ENCODE data around the gene PPIB.
"Not testable (repeated sequence)": the region's sequence is repeated elsewhere in the genome, so short reads cannot be mapped to it uniquely, and the experiment has no call there.

The PPIB gene

DNA sequence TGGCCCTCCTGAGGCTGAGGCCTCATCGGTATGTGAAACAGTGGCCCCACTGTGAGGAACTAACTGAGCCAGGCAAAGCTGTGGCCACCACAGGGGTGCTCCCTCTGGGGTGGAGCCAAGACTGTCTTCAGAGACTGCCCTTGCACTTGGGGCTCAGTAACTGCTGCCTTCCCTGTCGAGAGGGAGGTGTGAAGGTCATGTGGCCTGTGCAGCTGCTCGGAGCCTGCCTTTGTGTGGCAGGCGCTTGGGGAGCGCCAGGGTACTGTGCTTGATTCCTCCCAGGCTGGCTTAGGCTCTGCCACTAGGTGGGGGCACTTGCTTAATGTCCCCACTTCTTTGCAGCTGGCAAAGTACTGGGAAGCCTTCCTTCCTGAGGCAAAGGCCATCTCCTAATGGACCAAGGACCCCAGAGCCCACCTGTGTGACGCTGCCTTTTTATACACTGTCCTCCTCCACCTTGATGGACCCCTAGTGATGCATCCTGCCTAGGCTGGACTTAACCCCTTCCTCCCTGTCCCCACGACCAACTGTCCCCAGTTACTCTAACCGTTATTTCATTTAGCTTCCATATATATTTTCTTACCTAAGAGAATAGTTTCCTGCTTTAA is 25.5 kb downstream of the PPIB start:
- DNase-seq: no peak

DNA sequence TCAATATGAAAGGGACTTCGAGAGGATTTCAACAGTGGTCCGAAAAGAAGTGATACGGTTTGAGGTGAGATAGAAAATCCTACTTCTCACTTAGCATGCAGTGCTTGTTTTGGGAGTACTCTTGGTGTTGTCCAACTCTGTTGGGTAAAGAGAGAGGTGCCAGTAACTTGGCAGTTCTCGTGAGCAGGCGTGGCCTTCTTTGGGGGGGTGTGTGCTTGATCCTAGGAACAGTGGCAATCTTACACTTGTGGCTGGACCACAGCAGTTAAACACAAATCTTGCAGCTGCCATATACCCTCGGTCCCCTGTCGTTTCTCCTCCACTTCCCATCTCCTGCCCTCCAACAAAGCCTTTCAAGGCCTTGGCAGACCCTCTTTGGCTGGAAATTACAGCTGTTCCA is 26.5 kb downstream of the PPIB start:
- no peak for DNase-seq

DNA sequence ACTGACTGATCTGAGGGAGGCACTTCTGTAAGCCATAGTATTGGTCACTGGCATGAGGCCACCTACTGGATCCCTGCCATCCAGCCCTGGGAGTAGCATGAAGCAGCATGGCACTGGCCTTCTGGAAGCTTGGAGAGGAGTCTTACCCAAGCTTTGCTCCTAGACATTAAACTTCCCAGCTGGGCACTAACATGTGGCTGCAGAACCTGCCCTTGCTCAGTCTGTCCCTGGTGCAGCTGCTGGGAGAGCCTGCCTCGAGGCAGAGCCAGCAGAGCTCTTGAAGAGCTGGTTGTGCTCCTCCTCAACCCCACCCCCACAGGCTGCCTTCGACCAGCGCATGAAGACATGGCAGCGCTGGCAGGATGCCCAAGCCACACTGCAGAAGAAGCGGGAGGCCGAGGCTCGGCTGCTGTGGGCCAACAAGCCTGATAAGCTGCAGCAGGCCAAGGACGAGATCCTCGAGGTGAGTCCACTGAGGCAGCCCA is 28.4 kb downstream of the PPIB start:
- DNase-seq: no peak

DNA sequence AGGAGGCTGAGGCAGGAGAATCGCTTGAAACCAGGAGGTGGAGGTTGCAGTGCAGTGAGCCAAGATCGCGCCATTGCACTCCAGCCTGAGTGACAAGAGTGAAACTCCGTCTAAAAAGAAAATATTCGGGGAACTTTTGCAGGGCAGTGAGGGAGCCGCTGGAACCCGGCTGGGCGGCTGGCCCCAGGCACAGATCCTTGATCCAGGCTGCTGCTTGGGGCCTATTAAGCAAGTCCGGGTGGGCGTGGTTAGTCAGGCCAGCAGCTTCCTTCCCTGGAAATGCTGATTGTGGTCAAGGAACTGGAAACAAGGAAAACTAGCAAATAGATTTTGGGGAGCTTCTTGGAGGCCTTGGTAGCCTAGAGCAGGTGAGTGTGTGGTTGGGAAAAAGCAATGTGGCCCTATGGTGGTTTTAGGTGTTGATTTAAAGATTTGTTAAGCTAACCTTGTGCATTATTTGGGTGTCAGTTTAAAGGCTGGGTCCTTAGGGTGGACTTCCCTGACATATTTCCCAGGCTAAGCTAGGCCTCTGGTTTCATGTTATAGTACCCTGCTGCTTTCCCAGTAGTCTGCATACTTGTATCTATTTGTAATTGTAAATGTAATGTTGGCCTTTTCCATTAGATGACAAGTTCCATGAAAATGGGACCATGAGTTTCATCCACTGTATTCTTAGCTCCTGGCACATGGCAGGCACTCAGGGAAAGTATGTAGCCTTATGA is 29.0 kb downstream of the PPIB start:
- DNase-seq: no peak

DNA sequence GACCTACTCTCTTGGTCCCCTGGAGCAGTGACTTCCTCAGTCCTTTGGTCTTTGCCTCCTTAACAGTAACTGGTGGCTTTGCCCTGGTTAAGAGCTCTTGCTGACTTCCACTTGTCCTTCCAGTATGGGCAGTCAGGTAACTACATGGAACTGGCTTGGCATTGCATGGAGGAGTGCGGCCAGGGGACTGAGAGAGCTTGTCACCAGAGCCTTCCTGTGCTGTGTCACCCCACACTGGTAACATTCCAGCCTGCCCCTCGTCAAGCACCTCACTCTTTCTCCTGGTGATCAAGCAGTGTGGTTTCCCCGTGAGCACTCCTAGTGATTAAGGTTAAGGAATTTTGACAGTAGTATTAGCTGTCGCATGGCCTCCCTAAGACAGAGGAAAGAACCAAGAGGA is 30.6 kb downstream of the PPIB start:
- DNase-seq: no peak

DNA sequence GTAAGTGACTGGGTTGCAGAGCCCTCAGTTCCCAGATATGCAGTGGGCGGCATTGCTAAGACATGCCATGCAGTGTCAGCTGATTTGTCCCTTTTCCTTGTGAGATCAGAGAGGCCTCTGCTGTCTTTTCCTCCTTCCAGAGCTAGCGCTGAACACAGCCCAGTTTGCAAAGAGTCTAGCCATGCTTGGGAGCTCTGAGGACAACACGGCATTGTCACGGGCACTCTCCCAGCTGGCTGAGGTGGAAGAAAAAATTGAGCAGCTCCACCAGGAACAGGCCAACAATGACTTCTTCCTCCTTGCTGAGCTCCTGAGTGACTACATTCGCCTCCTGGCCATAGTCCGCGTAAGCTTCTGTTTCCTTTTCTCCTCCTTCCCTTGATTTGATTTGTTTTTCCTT is 31.3 kb downstream of the PPIB start:
- DNase-seq: no peak

DNA sequence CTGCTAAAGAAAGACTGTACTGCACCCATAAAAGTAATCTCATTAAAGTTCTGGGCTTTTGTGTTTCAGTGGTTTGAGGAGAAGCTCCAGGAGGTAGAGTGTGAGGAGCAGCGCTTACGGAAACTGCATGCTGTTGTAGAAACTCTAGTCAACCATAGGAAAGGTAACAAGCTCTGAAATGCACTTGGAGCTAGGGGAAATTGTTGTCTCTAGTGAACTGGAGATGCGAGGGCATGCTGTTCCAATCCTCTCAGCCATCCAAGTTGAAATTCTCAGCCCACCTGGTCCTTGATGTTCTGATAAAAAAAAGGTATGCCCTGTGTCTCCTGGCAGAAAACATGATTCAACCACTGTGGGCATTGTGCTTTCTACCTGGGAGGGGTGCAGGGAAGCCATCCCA is 32.7 kb downstream of the PPIB start:
- DNase-seq: no peak

DNA sequence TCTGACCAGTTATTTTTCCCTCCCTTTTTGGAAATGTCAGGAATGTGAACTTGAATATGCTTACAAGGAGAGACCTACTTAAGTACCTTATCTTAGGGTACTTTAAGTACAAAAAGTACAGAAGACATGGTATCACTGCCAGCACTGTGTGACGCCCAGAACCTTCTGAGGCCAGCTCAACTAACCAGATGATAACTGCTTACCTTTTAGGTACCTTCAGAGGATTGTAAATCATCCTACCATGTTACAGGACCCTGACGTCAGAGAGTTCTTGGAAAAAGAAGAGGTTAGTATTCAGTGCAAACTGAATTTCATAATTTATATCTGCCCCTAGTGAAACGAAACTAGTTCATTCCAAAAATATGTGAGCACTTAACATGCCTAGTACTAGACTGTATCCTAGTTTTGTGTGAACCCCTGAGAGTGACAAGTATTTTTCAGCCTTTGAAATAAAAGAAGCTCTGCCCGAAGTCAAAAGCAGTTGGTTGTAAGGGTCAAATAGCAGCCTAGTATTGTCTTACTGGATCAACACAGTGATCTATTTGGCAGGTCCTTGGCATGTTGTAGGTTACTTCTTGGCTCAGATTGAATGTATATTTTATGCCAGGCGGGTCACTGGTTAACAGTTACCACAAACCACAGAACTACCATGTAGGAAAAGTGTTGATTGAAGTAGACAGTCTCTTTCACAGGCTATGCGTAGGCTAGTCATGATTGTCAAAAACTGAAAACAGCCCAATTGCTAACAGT is 35.1 kb downstream of the PPIB start:
- no peak for DNase-seq

DNA sequence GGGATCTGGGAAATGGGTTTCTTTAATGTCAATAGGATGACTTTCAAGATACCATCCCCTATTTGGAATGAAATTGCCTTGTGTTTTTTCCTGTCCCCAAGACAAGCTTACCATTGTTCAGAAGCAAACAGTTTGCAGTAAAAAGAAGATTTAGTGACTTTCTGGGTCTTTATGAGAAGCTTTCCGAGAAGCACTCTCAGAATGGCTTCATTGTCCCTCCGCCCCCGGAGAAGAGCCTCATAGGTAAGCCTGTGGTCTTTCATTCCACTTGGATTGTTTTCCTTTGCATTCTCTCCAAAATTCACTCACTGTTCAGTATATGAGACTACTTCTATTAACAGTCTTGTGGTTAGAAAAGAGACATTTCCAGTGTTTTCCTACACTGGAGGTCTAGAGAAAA is 36.8 kb downstream of the PPIB start:
- DNase-seq: no peak

DNA sequence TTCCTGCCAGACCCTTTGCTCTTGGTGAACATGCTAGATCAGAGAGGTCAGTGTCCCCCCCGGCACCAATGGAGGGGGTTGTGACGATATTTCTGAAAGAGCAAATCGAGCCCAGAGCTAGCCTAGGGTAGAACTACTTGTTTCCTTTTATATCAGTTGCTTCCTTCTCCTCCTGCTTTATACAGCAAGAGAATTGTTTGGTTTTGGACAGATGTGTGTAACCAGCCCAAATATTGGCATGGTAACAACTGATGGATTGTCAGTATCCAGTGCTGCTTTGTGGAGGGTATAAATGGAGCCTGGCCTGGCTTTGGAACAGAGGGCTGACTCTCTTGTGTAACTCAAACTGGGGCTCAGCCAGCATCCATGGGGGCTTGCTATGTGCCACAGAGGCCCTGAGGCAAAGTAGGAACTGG is 39.9 kb downstream of the PPIB start:
- DNase-seq: no peak

DNA sequence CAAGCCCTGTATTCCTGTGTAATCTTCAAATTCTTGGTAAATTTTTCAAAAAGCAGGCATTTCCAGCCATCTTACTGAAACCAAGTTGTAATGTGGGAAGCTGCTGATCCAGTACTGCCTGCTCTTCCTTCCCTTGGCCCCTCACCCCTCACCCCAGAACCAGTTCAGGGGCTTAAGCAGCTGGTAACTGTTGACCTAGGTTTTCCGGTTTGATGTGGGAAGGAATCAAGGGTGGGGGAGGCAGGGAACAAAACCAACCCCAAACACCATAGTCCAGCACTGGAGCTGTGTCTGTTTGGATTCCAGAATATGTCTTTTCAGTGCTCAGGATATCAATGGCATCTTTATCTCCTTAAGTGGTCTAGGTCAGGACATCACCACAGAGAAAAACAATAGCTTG is 40.4 kb downstream of the PPIB start:
- no peak for DNase-seq

DNA sequence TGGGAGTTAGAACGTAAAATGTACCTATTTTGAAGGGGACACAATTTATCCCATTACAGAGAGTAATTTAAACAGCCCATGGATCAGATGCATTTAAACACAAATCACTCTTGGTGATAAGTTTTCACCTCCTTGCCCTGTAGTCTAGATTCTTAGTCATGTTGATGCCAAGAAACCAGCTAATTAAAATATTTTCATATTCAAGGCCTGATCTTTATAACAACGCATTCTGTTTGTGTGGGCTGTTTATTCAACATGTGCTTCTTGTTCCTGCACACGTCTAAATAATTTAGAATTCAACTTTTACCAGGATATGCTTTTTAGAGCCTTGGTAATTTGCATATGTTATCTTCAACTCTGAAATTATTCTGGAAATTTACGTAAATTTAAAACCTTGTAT is 41.2 kb downstream of the PPIB start:
- DNase-seq: no peak

DNA sequence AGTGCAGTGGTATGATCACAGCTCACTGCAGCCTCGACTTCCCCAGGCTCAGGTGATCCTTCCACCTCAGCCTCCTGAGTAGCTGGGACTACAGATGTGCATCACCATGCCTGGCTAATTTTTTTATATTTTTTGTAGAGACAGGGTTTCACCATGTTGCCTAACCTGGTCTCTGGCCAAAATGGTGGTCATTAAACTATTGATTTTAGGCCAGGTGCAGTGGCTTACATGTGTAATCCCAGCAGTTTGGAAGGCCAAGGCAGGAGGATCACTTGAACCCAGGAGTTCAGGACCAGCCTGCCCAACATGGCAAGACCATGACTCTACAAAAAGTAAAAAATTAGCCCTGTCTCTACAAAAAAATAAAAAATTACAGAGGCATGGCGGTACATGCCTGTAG is 42.5 kb downstream of the PPIB start:
- not testable (repeated sequence) for DNase-seq

DNA sequence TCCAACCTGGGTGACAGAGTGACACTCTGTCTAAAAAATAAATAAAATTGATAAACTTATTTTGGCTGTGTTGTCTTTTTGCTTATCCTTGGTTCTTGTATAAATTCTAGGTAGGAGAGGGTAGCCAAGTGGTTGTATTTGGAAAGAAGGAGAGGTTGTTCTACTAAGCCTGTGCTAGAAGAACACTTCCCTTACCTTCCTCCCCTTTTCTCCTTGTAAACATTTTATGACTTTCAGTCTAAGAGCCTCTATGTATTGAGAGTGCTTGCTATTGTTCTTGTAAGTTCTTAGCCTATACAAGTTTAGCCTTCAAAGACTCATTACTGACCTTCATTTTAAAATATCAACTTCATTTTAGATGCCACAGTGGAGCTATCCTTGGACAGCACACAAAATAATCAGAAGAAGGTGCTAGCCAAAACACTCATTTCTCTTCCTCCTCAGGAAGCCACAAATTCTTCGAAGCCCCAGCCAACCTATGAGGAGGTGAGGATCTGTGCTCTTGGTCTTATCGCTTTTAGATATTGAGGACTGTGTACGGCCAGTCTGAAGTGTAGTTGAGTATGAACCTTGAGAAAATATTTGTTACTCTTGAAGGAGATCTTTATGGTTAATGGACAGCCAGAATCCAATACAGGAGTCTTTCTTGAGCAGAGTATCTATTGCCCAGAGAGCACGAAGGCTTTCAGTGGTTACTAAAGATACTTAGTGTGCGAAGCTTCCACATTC is 44.9 kb downstream of the PPIB start:
- DNase-seq: no peak

DNA sequence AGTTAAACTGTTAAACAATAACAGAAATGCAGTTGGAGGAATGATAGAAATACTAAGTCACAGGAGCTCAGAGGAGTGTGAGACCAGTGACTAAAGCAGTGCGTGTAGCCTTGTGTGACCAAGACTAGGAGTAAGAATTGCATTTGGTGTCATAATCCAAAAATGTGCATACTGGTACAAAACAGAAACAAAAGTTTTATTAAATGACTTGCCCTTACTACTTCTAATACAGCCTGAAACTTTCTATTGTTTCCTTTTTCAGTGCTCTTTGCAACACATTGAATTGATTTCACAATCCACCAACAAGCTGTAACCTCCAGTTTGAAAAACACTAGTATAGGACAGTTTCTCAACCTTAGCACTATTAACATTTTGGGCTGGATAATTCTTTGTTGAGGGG is 49.9 kb downstream of the PPIB start:
- DNase-seq: no peak

DNA sequence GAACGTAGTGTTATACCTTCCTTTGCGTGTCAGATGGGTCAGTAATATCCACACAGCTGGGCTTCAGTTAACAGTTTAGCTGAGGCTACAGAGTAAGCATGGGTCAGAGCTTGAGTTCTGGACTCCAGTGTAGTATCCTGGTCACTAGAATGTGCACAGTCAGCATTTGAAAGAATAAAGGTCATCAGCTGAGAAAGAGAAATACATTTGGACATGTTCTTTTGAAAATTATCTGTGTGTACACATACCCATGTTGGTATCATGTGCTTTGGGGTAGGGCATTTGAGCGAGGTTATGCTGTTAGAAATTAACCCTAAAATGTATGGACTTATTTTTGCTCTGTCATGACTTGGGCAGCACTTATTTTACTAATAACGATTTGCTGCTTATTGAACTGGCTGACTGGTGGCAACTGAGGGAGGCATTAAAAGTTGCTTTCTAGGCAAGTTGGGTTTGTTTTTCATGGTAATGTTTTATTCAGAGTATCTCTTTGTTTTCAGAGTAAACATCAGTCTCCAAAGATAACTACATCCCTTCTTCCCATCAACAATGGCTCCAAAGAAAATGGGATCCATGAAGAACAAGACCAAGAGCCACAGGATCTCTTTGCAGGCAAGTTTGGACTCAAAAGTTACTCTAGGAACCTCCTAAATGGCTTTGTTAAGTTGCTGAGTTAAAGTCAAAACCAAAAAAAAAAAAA is 50.6 kb downstream of the PPIB start:
- DNase-seq: no peak

DNA sequence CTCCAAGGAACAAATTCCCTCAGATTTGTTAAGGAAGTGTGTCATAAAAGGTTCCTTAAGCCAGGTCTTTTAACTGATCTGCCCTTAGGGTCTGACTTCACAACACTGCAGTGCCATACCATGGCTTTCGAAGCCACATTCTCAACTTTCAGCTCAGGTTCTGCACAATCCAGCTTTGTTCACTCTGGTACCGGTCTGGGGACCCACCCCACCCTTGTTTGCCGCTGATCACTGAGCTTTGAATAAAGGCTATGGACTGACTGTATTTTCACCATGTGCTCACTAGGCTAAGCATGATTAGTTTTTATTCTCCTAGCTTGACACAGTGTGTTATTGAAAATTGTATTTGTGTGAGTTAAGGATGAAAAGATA is 51.2 kb downstream of the PPIB start:
- DNase-seq: no peak

DNA sequence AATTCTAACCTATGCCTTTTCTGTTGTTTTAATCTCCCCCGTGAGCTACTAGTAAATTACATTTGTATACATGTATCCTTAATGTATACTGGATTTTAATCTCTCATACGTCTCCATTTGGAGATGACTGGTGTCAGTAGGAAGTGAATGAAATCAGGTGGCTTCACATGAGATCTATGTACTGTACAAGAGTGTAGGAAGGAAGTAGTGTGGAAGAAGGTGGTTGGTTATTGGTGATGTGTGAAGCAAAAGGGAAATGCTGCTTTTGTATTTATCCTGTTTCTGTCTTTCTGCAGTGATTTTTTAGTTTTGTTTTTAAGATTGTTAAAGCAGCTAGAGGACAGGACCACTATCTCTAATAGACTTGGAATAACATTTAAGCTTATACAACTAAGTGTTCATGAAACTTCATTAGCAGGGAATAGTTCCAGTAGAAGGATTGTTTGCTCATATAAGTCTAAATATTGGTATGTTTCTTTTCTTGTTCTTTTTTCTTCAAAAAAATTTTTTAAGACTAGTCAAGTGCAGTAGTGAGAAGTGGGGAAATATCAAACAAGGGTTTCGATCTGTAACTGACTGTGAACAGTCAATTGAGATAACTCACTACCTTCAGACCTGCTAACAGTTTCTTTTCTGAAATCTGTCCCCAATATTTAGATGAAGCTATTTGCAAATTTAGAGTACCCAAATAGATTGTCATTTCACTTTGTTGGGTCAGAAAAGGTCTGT is 51.7 kb downstream of the PPIB start:
- DNase-seq: no peak

DNA sequence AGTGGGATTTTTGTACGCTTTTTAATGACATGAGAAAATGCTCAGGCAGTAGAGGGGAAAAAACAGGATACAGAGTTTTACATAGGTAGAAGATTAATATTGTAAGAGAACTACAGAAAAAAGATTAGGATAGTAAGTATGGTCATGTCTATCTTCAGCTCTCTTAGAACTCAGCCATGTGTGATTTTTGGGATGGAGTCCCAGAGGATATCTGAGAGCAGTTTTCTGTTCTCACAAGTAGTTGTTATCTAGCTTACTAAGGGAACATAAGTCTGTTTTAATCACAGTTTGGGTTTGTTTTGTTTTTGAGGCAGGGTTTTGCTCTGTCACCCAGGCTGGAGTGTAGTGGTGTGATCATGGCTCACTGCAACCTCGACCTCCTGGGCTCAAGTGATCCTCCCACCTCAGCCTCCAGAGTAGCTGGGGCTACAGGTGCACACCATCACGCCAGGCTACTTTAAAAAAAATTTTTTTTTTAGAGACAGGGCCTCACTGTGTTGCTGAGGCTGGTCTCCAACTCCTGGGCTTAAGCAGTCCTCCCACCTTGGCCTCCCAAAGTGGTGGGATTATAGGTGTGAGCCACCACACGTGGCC is 52.6 kb downstream of the PPIB start:
- DNase-seq: not testable (repeated sequence)

DNA sequence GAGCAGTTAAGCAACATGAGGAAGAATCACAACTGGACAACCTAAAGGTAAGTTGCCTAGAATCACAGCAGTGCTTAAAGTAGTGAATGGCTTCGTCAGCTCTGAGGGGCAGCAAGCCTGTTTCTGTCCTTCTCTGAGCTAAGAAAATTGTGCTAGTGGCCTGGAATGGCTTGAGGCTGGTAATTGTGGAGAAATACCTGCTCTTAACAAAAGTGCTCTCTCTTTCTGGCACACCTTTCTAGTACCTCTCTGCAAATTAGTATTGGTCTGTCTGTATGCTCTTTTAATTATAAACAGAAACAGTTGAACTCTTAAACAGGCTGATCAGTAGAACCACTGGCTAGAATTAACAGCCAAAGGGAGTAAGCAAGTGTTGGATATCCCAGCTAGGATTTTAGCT is 55.5 kb downstream of the PPIB start:
- DNase-seq: no peak
